HL-60 (cell line): ENCODE measurements around the gene ADAMTS12.
"Not testable (repeated sequence)": the region's sequence is repeated elsewhere in the genome, so short reads cannot be mapped to it uniquely, and the experiment has no call there.

ENCODE experiments used
- DNase-seq, 2 experiments: peaks; one replicate each; pipeline ENCODE4 v3.0.0-alpha.2; 2010 to 2020; ENCODE audit warnings: low read depth in 1 of 2, low spot score in 1 of 2
- H3K27ac ChIP-seq: fragments of 250-450 bp; sonication (Bioruptor Pico); replicated peaks from 2 replicates; pipeline ENCODE4 v1.5.1; 2020; ENCODE audit warnings: mild to moderate bottlenecking, moderate library complexity
- H3K27me3 ChIP-seq: fragments of 250-450 bp; sonication (Bioruptor Pico); 2 replicates; pipeline ENCODE4 v1.5.1; 2021; ENCODE audit warnings: mild to moderate bottlenecking, moderate library complexity; ENCODE audit not compliant: insufficient read depth, poor library complexity, severe bottlenecking
- H3K4me3 ChIP-seq: replicated peaks from 2 replicates; pipeline ENCODE4 v1.5.1; 2011; ENCODE audit warnings: mild to moderate bottlenecking, control low read depth, low read length; ENCODE audit not compliant: insufficient read depth
- GABPA ChIP-seq: IDR thresholded peaks from 2 replicates; pipeline ENCODE4 v1.6.1; 2012; ENCODE audit warnings: low read depth
- POLR2AphosphoS5 ChIP-seq: IDR thresholded peaks from 2 replicates; pipeline ENCODE4 v1.6.1; 2012; ENCODE audit warnings: low read depth
- SPI1 ChIP-seq: IDR thresholded peaks from 2 replicates; pipeline ENCODE4 v1.6.1; 2012; ENCODE audit warnings: low read depth, mild to moderate bottlenecking, borderline replicate concordance
- TF ChIP-seq, protein P1 (sequence below): IDR thresholded peaks from one replicate; pipeline ENCODE4 v1.5.1; 2011; ENCODE audit warnings: low read length, control low read depth, inconsistent platforms; ENCODE audit not compliant: insufficient read depth
- TF ChIP-seq, protein P2 (sequence below): IDR thresholded peaks from 2 replicates; pipeline ENCODE4 v1.6.1; 2012; ENCODE audit warnings: low read depth; ENCODE audit not compliant: insufficient replicate concordance

Gene ADAMTS12

DNA sequence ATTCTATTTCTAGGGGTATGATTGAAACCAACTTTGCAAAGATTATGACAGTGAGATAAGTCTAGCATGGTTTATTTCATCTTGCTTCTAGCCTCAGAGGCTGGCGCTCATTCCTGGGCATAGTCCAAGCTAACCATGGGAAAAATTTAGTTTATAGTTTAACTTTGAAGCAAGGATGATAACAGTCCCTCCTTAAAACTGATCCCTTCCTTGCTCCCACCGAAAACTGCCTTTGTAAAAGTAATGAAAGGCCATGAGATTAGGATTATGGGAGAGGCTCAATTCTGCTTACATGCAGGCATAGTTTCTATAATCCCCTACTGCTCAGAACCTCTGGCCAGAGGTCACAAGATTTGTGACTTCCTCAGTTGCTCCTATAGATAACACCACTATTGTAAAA is 375.4 kb downstream of the ADAMTS12 start:
- no peak overlapping the region for H3K27ac ChIP-seq
- no peak overlapping the region for H3K4me3 ChIP-seq
- H3K27me3 ChIP-seq, result no peaks in the 10 kb centered on the region
- no peak for DNase-seq
- no peak for TF ChIP-seq SPI1
- TF ChIP-seq, protein P1, sequence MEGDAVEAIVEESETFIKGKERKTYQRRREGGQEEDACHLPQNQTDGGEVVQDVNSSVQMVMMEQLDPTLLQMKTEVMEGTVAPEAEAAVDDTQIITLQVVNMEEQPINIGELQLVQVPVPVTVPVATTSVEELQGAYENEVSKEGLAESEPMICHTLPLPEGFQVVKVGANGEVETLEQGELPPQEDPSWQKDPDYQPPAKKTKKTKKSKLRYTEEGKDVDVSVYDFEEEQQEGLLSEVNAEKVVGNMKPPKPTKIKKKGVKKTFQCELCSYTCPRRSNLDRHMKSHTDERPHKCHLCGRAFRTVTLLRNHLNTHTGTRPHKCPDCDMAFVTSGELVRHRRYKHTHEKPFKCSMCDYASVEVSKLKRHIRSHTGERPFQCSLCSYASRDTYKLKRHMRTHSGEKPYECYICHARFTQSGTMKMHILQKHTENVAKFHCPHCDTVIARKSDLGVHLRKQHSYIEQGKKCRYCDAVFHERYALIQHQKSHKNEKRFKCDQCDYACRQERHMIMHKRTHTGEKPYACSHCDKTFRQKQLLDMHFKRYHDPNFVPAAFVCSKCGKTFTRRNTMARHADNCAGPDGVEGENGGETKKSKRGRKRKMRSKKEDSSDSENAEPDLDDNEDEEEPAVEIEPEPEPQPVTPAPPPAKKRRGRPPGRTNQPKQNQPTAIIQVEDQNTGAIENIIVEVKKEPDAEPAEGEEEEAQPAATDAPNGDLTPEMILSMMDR, result no peak
- TF ChIP-seq POLR2AphosphoS5, result no peak
- no peak for TF ChIP-seq GABPA
- TF ChIP-seq, protein P2, sequence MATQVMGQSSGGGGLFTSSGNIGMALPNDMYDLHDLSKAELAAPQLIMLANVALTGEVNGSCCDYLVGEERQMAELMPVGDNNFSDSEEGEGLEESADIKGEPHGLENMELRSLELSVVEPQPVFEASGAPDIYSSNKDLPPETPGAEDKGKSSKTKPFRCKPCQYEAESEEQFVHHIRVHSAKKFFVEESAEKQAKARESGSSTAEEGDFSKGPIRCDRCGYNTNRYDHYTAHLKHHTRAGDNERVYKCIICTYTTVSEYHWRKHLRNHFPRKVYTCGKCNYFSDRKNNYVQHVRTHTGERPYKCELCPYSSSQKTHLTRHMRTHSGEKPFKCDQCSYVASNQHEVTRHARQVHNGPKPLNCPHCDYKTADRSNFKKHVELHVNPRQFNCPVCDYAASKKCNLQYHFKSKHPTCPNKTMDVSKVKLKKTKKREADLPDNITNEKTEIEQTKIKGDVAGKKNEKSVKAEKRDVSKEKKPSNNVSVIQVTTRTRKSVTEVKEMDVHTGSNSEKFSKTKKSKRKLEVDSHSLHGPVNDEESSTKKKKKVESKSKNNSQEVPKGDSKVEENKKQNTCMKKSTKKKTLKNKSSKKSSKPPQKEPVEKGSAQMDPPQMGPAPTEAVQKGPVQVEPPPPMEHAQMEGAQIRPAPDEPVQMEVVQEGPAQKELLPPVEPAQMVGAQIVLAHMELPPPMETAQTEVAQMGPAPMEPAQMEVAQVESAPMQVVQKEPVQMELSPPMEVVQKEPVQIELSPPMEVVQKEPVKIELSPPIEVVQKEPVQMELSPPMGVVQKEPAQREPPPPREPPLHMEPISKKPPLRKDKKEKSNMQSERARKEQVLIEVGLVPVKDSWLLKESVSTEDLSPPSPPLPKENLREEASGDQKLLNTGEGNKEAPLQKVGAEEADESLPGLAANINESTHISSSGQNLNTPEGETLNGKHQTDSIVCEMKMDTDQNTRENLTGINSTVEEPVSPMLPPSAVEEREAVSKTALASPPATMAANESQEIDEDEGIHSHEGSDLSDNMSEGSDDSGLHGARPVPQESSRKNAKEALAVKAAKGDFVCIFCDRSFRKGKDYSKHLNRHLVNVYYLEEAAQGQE, result no peak

DNA sequence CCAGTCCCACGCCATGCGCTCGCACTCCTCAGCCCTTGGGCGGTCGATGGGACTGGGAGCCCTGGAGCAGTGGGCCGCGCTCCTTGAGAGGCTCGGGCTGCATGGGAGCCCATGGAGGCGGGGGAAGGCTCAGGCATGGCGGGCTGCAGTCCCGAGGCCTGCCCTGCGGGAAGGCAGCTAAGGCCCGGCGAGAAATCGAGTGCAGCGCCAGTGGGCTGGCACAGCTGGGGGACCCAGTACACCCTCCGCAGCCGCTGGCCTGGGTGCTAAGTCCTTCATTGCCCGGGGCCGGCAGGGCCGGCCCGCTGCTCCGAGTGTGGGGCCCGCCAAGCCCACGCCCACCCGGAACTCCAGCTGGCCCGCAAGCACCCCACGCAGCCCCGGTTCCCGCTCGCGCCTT is 376.4 kb downstream of the ADAMTS12 start:
- H3K27me3 ChIP-seq, H3K27ac ChIP-seq, DNase-seq, H3K4me3 ChIP-seq: not testable (repeated sequence)

DNA sequence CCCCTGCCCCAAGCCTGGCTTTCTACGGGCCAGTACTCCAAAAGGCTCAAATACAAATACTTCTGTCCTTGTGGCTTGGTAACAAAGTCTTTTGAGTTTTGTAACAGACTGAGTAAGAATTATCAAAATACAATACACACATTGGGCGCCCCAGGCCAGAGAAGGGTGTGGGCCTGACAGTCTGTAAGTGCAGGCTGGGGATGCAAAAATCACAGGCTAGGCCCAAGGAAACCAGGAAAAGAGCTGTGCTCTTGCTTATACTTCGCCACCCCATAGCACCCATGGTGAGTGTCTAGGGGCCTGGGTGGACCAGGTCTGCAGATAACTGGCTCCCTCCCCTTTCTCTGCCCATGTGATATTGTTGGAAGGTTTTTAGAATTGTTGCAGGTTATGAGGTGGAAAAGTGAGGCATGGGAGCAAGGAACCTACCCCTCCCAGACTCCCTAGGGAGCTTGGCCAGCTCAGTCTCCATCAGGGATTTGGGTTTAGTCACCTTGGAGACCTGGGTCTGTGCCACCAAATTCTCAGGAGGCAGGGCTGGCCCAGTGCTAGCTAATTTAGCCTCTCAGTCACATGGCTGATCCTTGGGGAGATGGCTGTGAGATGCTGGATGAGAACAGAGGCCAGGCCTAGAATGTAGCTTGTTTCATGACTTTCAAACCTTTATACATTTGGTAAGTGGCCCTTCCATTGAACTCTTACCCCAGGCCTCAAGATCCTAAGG is 378.2 kb downstream of the ADAMTS12 start:
- H3K4me3 ChIP-seq, result no peak overlapping the region
- TF ChIP-seq, protein P1, result no peak
- TF ChIP-seq, protein P2, result no peak
- no peak for TF ChIP-seq POLR2AphosphoS5
- TF ChIP-seq GABPA, result no peak
- no peak for TF ChIP-seq SPI1
- no peaks in the 10 kb centered on the region for H3K27me3 ChIP-seq
- DNase-seq, result no peak
- no peak overlapping the region for H3K27ac ChIP-seq

DNA sequence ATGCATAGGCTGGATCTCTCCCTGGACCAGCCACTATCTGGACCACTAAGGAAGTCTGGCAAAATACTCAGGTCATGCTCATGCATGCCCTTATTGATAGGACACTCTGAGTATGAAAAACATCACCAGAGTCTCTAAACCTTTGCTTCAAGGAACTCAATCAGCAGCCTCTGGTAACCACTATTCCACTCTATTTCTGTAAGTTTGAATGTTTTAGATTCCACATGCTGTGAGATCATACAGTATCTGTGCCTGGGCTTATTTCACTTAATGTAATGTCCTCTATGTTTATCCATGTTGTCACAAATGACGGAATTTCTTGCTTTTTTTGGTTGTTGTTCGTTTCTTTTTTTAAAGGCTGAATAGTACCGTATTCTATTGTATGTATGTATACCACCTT is 382.8 kb downstream of the ADAMTS12 start:
- no peak overlapping the region for H3K27ac ChIP-seq
- no peaks in the 10 kb centered on the region for H3K27me3 ChIP-seq
- no peak for DNase-seq
- TF ChIP-seq, protein P2, result no peak
- TF ChIP-seq SPI1 (no peak), POLR2AphosphoS5 (no peak), GABPA (no peak)
- TF ChIP-seq, protein P1, result no peak
- H3K4me3 ChIP-seq, result no peak overlapping the region
